ENCODE data around the gene PAK5.

DNA sequence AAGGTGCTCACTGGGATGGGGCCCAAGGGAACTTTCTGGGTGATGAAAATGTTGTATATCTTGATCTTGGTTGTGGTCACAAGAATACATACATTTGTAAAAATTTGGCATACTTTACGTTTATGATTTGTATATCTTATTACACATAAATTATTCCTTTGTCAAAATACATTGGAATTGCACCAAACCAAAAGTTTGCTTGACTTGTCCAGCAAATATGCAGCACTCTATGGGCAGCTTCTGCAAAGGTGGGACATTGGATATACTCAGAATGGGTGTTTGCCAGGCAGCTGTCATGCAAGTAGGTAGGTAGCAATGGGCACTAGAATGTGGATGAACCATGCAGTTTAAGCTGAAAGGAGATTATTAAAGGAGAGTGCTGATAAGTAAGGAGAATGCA lies 246.5 kb downstream of the PAK5 start:
- TF ChIP-seq, protein P1, sequence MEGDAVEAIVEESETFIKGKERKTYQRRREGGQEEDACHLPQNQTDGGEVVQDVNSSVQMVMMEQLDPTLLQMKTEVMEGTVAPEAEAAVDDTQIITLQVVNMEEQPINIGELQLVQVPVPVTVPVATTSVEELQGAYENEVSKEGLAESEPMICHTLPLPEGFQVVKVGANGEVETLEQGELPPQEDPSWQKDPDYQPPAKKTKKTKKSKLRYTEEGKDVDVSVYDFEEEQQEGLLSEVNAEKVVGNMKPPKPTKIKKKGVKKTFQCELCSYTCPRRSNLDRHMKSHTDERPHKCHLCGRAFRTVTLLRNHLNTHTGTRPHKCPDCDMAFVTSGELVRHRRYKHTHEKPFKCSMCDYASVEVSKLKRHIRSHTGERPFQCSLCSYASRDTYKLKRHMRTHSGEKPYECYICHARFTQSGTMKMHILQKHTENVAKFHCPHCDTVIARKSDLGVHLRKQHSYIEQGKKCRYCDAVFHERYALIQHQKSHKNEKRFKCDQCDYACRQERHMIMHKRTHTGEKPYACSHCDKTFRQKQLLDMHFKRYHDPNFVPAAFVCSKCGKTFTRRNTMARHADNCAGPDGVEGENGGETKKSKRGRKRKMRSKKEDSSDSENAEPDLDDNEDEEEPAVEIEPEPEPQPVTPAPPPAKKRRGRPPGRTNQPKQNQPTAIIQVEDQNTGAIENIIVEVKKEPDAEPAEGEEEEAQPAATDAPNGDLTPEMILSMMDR (IDR thresholded peaks at IDR 0.05) = no peak
- TF ChIP-seq POLR2A (IDR thresholded peaks at IDR 0.05) = no peak

Data from esophagus squamous epithelium (tissue), 4 donors.